ENCODE measurements around the gene DAB1.

GRCh38 chr1:57401671-57402070 lies 22.2 kb downstream of the DAB1 start:
- no peak for TF ChIP-seq CTCF (IDR thresholded peaks at IDR 0.05)
- TF ChIP-seq EP300 (IDR thresholded peaks at IDR 0.05), result no peak

Measured in sigmoid colon (tissue), 4 donors.